ENCODE data around the gene GBGT1. TPM values are rescaled to one million over a fixed set of nuclear protein-coding genes. Genes with fewer than 3 reads are reported as not detected.

The GBGT1 gene
- total RNA-seq, 2 experiments from 2014 or later = 3.6 to 4.1 TPM

DNA sequence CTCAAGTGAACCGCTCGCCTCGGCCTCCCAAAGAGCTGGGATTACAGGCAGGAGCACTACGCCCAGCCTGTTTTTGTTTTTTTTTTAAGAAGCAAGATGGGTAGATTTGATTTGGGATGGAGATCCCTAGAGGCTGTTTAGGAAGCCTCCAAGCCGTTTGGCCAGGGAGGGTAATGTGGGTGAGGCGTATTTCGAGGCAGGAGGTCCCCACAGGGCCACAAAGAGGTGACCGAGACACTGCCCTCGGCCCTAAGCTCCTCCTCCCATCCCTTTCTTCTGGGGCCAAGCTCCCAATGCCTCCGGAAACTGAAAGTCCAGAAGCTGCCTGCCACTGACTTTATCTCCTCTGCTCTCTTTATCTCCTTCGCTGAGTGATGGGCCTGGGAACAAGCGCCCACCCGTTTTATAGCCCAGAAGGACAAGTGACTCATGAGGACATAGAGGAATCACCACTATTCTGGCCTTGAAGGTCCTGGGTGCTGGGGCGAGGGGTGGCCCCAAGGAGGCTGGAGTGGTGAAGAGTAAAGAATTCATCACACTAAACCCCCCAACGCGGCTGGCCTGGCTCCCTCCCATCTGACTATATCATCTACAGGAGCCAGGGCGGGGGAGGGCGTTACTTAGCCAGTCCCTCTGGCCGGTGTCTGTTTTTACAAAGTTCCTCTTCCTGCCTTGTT lies 40.6 kb downstream of the GBGT1 start:
- ChIA-PET CTCF (interaction anchor here (1.5 to 22.4 kb wide), 2 partner anchors 10 to 23 kb away, joined by 5 to 376 read pairs; no protein-coding TSS in a partner anchor), POLR2A (interaction anchor here (0.5 to 1.0 kb wide), 4 partner anchors 8 to 197 kb away, joined by 3 to 4 read pairs (median 3); no protein-coding TSS in a partner anchor)
- Mint-ChIP-seq H3K9me3 (no peaks in the 10 kb centered on the region), H3K4me3 (no peak overlapping the region), H3K36me3 (ENCODE audit: low read depth) (peaks cover 14% of the 10 kb centered on the region), H3K27ac (no peak overlapping the region), H3K4me1 (ENCODE audit: low read depth) (peaks cover 72% of the 10 kb centered on the region), H3K27me3 (no peaks in the 10 kb centered on the region)
- DNase-seq = no peak
- intact Hi-C loops (cut with micrococcal nuclease) = no loop called here
- ATAC-seq = no peak
- TF ChIP-seq, protein P1, sequence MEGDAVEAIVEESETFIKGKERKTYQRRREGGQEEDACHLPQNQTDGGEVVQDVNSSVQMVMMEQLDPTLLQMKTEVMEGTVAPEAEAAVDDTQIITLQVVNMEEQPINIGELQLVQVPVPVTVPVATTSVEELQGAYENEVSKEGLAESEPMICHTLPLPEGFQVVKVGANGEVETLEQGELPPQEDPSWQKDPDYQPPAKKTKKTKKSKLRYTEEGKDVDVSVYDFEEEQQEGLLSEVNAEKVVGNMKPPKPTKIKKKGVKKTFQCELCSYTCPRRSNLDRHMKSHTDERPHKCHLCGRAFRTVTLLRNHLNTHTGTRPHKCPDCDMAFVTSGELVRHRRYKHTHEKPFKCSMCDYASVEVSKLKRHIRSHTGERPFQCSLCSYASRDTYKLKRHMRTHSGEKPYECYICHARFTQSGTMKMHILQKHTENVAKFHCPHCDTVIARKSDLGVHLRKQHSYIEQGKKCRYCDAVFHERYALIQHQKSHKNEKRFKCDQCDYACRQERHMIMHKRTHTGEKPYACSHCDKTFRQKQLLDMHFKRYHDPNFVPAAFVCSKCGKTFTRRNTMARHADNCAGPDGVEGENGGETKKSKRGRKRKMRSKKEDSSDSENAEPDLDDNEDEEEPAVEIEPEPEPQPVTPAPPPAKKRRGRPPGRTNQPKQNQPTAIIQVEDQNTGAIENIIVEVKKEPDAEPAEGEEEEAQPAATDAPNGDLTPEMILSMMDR (IDR thresholded peaks at IDR 0.05) = no peak

DNA sequence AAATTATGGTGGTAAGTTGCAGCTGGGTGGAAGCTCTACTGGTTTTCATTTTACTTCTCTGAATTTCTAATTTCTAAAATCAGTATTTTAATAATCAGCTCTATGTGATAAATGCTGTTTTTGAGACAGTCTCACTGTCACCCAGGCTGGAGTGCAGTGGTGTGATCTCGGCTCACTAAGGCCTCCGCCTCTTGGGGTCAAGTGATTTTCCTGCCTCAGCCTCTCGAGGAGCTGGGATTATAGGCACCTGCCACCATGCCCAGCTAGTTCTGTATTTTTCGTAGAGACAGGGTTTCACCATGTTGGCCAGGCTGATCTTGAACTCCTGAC lies 41.1 kb downstream of the GBGT1 start:
- intact Hi-C loops (cut with micrococcal nuclease) = no loop called here
- Mint-ChIP-seq H3K27ac (peak overlapping the region; percentile 79), H3K4me1 (ENCODE audit: low read depth) (peaks cover 71% of the 10 kb centered on the region), H3K27me3 (no peaks in the 10 kb centered on the region), H3K9me3 (no peaks in the 10 kb centered on the region), H3K36me3 (ENCODE audit: low read depth) (peaks cover 10% of the 10 kb centered on the region), H3K4me3 (no peak overlapping the region)
- POLR2A ChIA-PET = interaction anchor here (0.5 to 2.1 kb wide), 6 partner anchors 9 to 197 kb away, joined by 3 to 6 read pairs (median 4); no protein-coding TSS in a partner anchor
- DNase-seq (no peak), ATAC-seq (no peak)
- TF ChIP-seq, protein P1 (IDR thresholded peaks at IDR 0.05) = no peak
- CTCF ChIA-PET = interaction anchor here (0.7 to 22.4 kb wide), 3 partner anchors 11 to 27 kb away, joined by 3 to 376 read pairs (median 5); no protein-coding TSS in a partner anchor

DNA sequence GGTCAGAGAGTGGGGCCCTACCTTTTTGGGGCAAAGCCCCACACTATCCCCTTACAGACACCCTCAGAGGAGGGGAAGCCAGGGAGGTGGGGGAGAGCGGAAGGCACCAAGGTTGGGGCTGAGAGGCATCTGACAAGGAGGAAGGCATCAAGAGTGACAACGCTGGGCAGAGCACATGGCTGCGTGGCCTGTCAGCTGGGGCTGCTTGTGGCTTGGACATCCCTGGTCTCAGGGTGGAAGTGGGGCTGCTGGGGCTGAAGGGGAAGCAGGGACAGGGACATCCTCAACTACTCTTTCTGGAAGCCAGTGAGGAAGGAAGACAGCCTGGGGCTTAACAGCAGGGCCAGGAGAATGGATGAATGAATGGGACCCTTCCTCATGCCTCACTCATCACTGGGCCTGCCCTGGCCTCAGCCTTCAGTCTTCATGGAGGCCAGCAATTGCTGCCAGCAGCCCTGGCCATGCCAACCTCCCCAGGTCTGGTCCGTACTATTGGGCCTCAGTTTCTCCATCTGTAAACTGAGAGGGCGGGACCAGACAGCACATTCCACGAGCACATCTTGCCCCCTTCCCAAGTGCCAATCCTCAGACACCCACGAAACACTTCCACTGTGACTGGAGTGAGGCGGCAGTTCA lies 41.7 kb downstream of the GBGT1 start:
- intact Hi-C loops (cut with micrococcal nuclease) = no loop called here
- H3K4me3 Mint-ChIP-seq = peak overlapping the region; percentile 62

DNA sequence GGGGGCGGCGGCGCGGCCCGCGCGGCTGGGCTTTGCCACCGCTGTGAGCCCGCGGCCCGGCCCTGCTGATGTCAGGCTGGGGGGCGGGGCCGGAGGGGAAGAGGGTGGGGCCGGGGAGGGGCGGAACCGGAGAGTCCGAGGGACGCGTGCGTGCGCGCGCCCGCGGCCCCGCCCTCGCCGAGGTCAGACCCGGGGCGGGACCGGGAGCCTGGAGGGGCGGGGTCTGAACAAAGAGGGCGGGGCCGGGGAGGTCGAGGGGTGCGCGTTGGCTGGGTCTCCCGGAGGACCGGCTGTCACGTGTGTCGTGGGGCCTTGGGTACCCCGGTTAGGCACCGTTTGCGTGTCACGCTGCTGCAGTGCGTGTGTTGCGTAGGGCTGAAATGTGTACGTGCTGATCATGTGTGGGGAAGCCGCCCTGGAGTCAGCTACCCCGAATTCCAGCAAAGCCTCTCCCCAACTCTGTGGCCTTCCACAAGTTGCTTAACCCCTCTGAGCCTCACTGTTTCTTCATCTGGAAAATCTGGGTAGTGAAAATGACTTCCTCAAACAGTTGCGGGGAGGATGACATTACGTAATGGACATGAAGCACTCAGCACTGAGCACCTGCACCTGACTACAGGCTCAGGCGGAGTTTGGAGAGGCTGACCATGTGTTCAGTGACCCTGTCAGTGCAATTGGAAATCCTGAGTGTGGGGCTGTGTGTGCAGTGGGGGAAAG lies 42.4 kb downstream of the GBGT1 start, which contains the start of gene RALGDS:
TSS of gene RALGDS (minus strand) at position 43 of the 717 bp plus-strand sequence. CDS start 86 bp downstream, outside the sequence.
- intact Hi-C loops (cut with micrococcal nuclease) = no loop called here
- Mint-ChIP-seq H3K27me3 (no peaks in the 10 kb centered on the region), H3K9me3 (no peaks in the 10 kb centered on the region), H3K4me1 (ENCODE audit: low read depth) (peaks cover 67% of the 10 kb centered on the region), H3K36me3 (ENCODE audit: low read depth) (peaks cover 5% of the 10 kb centered on the region), H3K4me3 (peak within 1 kb of the TSS; percentile 71), H3K27ac (peak within 1 kb of the TSS; percentile 79)
- DNase-seq (peak; percentile 91), ATAC-seq (peak; percentile 86)
- CTCF ChIA-PET = interaction anchor here (22.4 kb wide), 1 partner anchor 25 kb away, joined by 376 read pairs; no protein-coding TSS in a partner anchor
- TF ChIP-seq, protein P1 (IDR thresholded peaks at IDR 0.05) = no peak
- POLR2A ChIA-PET = interaction anchor here (1.0 to 2.1 kb wide), 4 partner anchors 11 to 23 kb away, joined by 4 to 6 read pairs (median 6); no protein-coding TSS in a partner anchor

More for the DNA sequence above, 41.7 kb downstream of the GBGT1 start:
- Mint-ChIP-seq H3K4me1 (ENCODE audit: low read depth) (peaks cover 68% of the 10 kb centered on the region), H3K9me3 (no peaks in the 10 kb centered on the region), H3K36me3 (ENCODE audit: low read depth) (peaks cover 7% of the 10 kb centered on the region), H3K27ac (peak overlapping the region; percentile 79), H3K27me3 (no peaks in the 10 kb centered on the region)
- ChIA-PET POLR2A (interaction anchor here (1.0 to 2.1 kb wide), 6 partner anchors 10 to 22 kb away, joined by 3 to 6 read pairs (median 4); no protein-coding TSS in a partner anchor), CTCF (interaction anchor here (0.7 to 22.4 kb wide), 3 partner anchors 11 to 26 kb away, joined by 3 to 376 read pairs (median 5); no protein-coding TSS in a partner anchor)
- ATAC-seq = peak; percentile 15
- peak; percentile 53 for DNase-seq
- TF ChIP-seq, protein P1 (IDR thresholded peaks at IDR 0.05) = no peak

Measured in activated CD8-positive, alpha-beta T cell treated with anti-CD3 and anti-CD28 coated beads for 36 hours (primary cell).